ENCODE measurements around the gene AHNAK2. TPM values are rescaled to one million over a fixed set of nuclear protein-coding genes. Genes with fewer than 3 reads are reported as not detected.

Gene AHNAK2
- total and polyA plus RNA-seq, 9 of the 15 experiments (the other 6 are each of a cell fraction or from before 2014, with no cell fraction given) = 0.04 to 0.09 (median 0.04) TPM; not detected in 6

DNA sequence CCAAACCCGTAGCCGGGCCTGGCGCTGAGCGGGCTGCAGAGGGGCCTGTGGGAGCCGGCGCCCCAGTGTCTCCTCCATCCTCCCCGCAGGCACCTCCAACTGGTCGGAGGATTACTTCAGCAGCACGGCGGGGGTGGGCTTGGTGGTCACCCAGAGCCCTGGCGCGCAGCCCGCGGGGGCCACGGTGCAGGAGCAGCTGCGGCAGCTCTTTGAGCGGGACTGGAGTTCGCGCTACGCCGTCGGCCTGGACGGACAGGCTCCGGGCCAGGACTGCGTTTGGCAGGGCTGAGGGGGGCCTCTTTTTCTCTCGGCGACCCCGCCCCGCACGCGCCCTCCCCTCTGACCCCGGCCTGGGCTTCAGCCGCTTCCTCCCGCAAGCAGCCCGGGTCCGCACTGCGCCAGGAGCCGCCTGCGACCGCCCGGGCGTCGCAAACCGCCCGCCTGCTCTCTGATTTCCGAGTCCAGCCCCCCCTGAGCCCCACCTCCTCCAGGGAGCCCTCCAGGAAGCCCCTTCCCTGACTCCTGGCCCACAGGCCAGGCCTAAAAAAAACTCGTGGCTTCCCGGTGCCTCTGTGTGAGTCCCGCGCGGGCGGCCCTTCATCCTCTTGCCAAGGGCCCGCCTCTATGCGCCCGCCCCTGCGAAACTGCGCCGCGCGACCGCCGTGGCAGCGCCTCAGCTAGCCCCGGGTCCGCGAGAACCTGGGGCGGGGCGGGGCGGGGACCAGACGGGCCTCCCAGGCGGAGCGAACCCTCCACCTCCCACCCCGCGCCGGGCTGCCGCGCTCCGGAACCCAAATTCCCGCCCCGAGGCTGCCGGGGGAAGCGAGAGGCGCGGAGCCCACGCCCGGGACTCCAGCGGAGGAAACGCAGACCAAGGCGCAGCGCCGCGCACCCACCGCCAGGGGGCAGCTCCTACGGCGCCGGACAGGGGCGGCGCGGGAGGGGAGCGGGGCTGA lies 45.2 kb downstream of the AHNAK2 start (continued):
- no peak for TF ChIP-seq ZNF121 (CRISPR knock-in tag; conservative IDR thresholded peaks at IDR 0.05)
- TF ChIP-seq NR2C2 (CRISPR knock-in tag; IDR thresholded peaks at IDR 0.05) = no peak
- 0 out of 2 replicates have a peak, but pooled peaks have one; percentile 18 for TF ChIP-seq NR2C2 (tag; IDR thresholded peaks at IDR 0.05)
- peak; percentile 61; the same call in 1 of the 2 replicates for TF ChIP-seq NCOA1 (IDR thresholded peaks at IDR 0.05; ENCODE audit: low read depth)
- TF ChIP-seq ZNF408 (CRISPR knock-in tag; IDR thresholded peaks at IDR 0.05; ENCODE audit: low read depth) = no peak
- TF ChIP-seq, protein P1, sequence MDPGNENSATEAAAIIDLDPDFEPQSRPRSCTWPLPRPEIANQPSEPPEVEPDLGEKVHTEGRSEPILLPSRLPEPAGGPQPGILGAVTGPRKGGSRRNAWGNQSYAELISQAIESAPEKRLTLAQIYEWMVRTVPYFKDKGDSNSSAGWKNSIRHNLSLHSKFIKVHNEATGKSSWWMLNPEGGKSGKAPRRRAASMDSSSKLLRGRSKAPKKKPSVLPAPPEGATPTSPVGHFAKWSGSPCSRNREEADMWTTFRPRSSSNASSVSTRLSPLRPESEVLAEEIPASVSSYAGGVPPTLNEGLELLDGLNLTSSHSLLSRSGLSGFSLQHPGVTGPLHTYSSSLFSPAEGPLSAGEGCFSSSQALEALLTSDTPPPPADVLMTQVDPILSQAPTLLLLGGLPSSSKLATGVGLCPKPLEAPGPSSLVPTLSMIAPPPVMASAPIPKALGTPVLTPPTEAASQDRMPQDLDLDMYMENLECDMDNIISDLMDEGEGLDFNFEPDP (CRISPR knock-in tag; IDR thresholded peaks at IDR 0.05) = no peak
- peak; percentile 48 for TF ChIP-seq CTBP1 (IDR thresholded peaks at IDR 0.05; ENCODE audit: borderline replicate concordance)
- TF ChIP-seq KLF1 (tag; IDR thresholded peaks at IDR 0.05) = no peak
- TF ChIP-seq, protein P2, sequence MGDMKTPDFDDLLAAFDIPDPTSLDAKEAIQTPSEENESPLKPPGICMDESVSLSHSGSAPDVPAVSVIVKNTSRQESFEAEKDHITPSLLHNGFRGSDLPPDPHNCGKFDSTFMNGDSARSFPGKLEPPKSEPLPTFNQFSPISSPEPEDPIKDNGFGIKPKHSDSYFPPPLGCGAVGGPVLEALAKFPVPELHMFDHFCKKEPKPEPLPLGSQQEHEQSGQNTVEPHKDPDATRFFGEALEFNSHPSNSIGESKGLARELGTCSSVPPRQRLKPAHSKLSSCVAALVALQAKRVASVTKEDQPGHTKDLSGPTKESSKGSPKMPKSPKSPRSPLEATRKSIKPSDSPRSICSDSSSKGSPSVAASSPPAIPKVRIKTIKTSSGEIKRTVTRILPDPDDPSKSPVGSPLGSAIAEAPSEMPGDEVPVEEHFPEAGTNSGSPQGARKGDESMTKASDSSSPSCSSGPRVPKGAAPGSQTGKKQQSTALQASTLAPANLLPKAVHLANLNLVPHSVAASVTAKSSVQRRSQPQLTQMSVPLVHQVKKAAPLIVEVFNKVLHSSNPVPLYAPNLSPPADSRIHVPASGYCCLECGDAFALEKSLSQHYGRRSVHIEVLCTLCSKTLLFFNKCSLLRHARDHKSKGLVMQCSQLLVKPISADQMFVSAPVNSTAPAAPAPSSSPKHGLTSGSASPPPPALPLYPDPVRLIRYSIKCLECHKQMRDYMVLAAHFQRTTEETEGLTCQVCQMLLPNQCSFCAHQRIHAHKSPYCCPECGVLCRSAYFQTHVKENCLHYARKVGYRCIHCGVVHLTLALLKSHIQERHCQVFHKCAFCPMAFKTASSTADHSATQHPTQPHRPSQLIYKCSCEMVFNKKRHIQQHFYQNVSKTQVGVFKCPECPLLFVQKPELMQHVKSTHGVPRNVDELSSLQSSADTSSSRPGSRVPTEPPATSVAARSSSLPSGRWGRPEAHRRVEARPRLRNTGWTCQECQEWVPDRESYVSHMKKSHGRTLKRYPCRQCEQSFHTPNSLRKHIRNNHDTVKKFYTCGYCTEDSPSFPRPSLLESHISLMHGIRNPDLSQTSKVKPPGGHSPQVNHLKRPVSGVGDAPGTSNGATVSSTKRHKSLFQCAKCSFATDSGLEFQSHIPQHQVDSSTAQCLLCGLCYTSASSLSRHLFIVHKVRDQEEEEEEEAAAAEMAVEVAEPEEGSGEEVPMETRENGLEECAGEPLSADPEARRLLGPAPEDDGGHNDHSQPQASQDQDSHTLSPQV (IDR thresholded peaks at IDR 0.05) = no peak
- TF ChIP-seq NCOA4 (IDR thresholded peaks at IDR 0.05; ENCODE audit: partially characterized antibody) = no peak
- no peak for TF ChIP-seq PTRF (tag; IDR thresholded peaks at IDR 0.05)
- TF ChIP-seq HCFC1 (IDR thresholded peaks at IDR 0.05; ENCODE audit: low read depth, low read length) = peak; percentile 64
- TF ChIP-seq YY1 (IDR thresholded peaks at IDR 0.05; ENCODE audit: borderline replicate concordance in 1 of 3, control insufficient read depth in 1 of 3, extremely low read depth in 1 of 3, insufficient read depth in 3 of 3, insufficient read length in 1 of 3, insufficient replicate concordance in 2 of 3, low read depth in 1 of 3, low read length in 2 of 3) = peak in 2 of 3 experiments; percentile 15 to 57
- TF ChIP-seq HNRNPL (IDR thresholded peaks at IDR 0.05; ENCODE audit: low read depth, low read length) = no peak
- TF ChIP-seq ZNF785 (CRISPR knock-in tag; IDR thresholded peaks at IDR 0.05) = no peak
- TF ChIP-seq ZC3H8 (IDR thresholded peaks at IDR 0.05) = no peak
- no peak for TF ChIP-seq NELFE (IDR thresholded peaks at IDR 0.05; ENCODE audit: insufficient read depth, insufficient read length)
- peak; percentile 52; the same call in 1 of the 2 replicates for TF ChIP-seq SMAD4 (CRISPR knock-in tag; conservative IDR thresholded peaks at IDR 0.05)
- TF ChIP-seq NUFIP1 (IDR thresholded peaks at IDR 0.05; ENCODE audit: partially characterized antibody) = no peak
- TF ChIP-seq SAP30 (IDR thresholded peaks at IDR 0.05; ENCODE audit: borderline replicate concordance, insufficient read depth, low read depth, low read length, poor library complexity, severe bottlenecking) = no peak

Measured in K562 (cell line).